Right atrium auricular region (tissue), 2 donors: Measurements from ENCODE around the gene GMPR2. TPM values are rescaled to one million over a fixed set of nuclear protein-coding genes. Genes with fewer than 3 reads are reported as not detected.

Experiments used
- DNase-seq: peaks from one replicate; pipeline ENCODE4 v3.0.0-alpha.2; 2019; ENCODE audit warnings: low spot score
- H3K27ac ChIP-seq, 2 donors: fragments of 200-600 bp; sonication (generic); 1 replicate in 1 of 2; 2 replicates in 1 of 2; pipeline ENCODE4 v1.5.1; 2016 to 2019
- H3K27me3 ChIP-seq, 2 donors: fragments of 200-600 bp; sonication (generic); one replicate each; pipeline versions ENCODE4 v1.5.1 to v1.6.0; 2017 to 2019
- H3K36me3 ChIP-seq: fragments of 200-600 bp; sonication (generic); one replicate; pipeline ENCODE4 v1.5.1; 2016
- H3K4me1 ChIP-seq, 2 donors: fragments of 200-600 bp; sonication (generic); one replicate each; pipeline versions ENCODE4 v1.5.1 to v1.6.0; 2017 to 2019
- H3K4me3 ChIP-seq, 2 donors: fragments of 200-600 bp; sonication (generic); 1 replicate in 1 of 2; 2 replicates in 1 of 2; pipeline ENCODE4 v1.5.1; 2017 to 2019; ENCODE audit warnings: mild to moderate bottlenecking in 1 of 2, moderate library complexity in 1 of 2
- H3K9me3 ChIP-seq, 2 donors: fragments of 200-600 bp; sonication (generic); one replicate each; pipeline ENCODE4 v1.5.1; 2019
- total RNA-seq, 2 donors: library from RNA; depleted of rRNA; stranded (reverse); fragments of >200 nt; gene quantifications; one replicate each; pipeline ENCODE4 v1.1.0, GENCODE V29; 2016
- TF ChIP-seq, protein P1 (sequence below), 2 donors: fragments of 200-600 bp; sonication (generic); IDR thresholded peaks; one replicate each; pipeline ENCODE4 v1.5.1; 2019; ENCODE audit warnings: antibody characterized with exemption in 2 of 2

GMPR2 gene
- total RNA-seq, 2 donors from 2014 or later, result 28.1 to 31.7 TPM

DNA sequence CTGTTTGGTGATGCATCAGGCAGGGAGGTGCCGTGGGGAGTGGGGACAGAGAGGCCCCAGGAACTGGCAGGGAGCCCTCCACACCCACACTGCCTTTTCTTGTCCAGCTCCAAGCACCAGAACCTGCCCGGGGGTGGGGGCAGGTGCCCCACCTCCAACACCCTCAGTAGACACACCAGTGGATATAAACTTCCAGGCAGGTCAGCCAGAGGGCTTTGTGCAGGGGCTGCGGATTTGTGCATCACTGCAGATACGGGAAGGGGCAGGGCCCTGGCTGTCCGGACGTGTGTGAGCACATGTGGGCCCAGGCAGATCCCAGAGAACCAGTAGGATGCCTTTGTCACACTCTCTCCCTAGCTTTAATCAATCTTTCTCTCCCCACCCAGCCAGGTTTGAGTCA, 31.6 kb downstream of the GMPR2 start:
- no peaks in the 10 kb centered on the region for H3K4me1 ChIP-seq
- H3K9me3 ChIP-seq, result no peaks in the 10 kb centered on the region
- H3K4me3 ChIP-seq, result no peak overlapping the region
- no peaks in the 10 kb centered on the region for H3K27me3 ChIP-seq
- TF ChIP-seq, protein P1, sequence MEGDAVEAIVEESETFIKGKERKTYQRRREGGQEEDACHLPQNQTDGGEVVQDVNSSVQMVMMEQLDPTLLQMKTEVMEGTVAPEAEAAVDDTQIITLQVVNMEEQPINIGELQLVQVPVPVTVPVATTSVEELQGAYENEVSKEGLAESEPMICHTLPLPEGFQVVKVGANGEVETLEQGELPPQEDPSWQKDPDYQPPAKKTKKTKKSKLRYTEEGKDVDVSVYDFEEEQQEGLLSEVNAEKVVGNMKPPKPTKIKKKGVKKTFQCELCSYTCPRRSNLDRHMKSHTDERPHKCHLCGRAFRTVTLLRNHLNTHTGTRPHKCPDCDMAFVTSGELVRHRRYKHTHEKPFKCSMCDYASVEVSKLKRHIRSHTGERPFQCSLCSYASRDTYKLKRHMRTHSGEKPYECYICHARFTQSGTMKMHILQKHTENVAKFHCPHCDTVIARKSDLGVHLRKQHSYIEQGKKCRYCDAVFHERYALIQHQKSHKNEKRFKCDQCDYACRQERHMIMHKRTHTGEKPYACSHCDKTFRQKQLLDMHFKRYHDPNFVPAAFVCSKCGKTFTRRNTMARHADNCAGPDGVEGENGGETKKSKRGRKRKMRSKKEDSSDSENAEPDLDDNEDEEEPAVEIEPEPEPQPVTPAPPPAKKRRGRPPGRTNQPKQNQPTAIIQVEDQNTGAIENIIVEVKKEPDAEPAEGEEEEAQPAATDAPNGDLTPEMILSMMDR (IDR thresholded peaks at IDR 0.05), result no peak
- no peak for DNase-seq
- H3K27ac ChIP-seq, result no peak overlapping the region
- peaks cover 9% of the 10 kb centered on the region for H3K36me3 ChIP-seq

DNA sequence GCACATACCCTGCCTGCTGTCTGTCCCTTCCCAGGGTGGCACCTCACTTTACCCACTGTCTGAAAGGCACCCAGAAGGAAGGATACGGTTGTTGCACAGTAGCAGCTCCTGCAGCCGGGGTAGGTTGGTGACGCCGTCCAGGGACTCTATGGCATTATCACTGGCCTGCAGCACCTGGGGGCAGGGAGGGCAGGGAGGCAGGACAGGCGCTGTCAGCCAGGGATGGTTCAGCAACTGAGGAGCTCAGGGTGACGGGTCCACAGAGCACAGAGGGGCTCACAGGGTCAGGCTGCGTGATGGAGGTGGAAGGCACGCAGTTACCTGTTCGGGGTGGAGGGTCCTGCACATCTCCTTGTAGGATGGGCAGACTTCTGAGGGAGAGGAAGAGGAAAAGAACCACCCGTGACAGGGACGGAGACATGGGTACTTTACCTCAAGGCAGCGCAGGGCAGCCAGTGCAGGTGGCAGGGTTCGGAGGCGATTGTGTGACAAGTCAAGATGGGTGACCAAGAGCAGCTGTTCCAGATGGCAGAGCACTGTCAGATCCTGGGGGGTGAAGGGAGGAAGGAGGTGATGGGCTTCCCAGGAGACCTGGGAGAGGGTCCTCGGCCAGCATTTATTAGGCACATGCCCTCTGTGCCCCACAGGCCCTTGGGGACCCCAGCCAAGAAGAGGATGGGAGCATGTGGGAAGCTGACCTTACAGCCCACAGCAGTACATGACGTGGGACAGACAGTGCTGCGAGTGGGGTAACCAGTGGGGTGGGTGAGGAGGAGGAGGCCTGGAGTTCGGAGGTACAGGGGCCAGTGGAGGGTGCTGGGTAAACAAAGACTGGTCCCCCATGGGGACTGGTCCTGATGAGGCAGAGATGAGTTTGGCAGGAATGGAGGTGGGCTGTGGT, 33.9 kb downstream of the GMPR2 start:
- DNase-seq, result no peak
- H3K4me1 ChIP-seq, result peaks cover 0 to 6% of the 10 kb centered on the region in 2 donors
- H3K36me3 ChIP-seq, result peaks cover 9% of the 10 kb centered on the region

DNA sequence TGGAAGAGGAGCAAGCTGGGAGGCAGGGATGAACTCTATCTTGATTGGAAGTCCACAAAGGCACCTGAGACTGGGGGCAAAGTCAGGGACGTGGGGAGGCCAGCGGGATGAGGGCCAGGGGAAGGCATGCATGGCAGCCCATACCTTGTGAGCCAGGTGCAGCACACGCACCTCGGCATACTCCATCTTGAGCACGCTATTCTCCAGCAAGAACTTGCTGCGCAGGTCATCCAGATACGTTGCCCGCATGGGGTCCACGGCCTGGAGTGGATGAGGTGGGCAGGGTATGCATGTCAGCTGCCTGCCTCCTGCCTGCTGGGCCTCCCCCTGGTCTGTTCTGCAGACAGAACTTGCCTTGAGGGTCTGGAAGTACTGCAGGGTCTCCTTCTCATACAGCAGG, 34.8 kb downstream of the GMPR2 start:
- no peak for DNase-seq
- H3K4me1 ChIP-seq, result peaks cover 0 to 11% of the 10 kb centered on the region in 2 donors
- H3K4me3 ChIP-seq, result no peak overlapping the region
- H3K27ac ChIP-seq, result no peak overlapping the region
- no peaks in the 10 kb centered on the region for H3K9me3 ChIP-seq
- H3K27me3 ChIP-seq, result no peaks in the 10 kb centered on the region
- peaks cover 9% of the 10 kb centered on the region for H3K36me3 ChIP-seq
- TF ChIP-seq, protein P1 (IDR thresholded peaks at IDR 0.05), result no peak

More for the DNA sequence above, 33.9 kb downstream of the GMPR2 start:
- TF ChIP-seq, protein P1 (IDR thresholded peaks at IDR 0.05), result no peak
- Histone ChIP-seq H3K27me3 (no peaks in the 10 kb centered on the region), H3K27ac (no peak overlapping the region), H3K9me3 (no peaks in the 10 kb centered on the region), H3K4me3 (no peak overlapping the region)

DNA sequence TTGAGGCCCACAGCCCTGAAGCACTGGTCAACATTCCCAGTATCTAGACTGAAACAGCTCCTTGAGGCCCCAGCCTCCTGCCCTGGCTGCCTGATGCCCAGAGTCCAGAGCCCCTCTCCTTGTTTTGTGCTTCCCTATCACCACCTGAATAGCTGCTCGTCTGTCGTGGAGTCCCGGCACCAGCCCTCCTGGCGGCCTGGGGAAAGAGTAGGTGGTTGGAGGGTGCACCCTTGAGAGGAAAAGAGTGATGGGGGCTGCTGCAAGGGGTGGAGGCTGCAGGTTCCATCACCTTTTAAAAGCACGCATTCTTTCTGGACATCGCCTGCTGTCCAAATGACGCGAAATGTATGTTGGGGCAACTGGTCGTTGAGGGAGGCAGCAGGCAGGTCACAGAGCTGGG, 35.5 kb downstream of the GMPR2 start:
- Histone ChIP-seq H3K4me3 (no peak overlapping the region), H3K36me3 (peaks cover 9% of the 10 kb centered on the region), H3K27me3 (no peaks in the 10 kb centered on the region), H3K27ac (no peak overlapping the region), H3K9me3 (no peaks in the 10 kb centered on the region), H3K4me1 (peaks cover 0 to 11% of the 10 kb centered on the region in 2 donors)
- DNase-seq, result no peak
- TF ChIP-seq, protein P1 (IDR thresholded peaks at IDR 0.05), result no peak

DNA sequence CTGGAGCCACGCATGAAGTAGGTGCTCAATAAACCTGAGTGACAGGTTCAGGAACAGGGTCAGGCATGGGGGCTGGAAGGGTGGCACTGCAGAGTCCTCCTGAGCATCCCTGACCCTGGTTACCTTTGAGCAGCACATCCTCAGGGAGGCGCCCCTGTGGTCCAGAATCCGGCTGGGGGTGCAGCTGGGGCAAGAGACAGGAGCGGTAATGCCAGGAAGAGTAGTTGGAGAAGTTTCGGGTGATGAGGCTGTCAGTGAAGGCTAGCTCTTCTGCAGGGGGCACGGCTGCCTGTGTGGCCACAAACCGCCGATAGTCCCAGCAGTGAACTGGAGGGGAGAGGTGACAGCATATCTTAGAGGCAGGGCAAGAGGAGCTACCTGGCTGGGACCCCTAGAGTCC, 36.6 kb downstream of the GMPR2 start:
- no peaks in the 10 kb centered on the region for H3K9me3 ChIP-seq
- no peaks in the 10 kb centered on the region for H3K27me3 ChIP-seq
- no peak for DNase-seq
- TF ChIP-seq, protein P1 (IDR thresholded peaks at IDR 0.05), result no peak
- no peak overlapping the region for H3K27ac ChIP-seq
- H3K4me1 ChIP-seq, result peaks cover 0 to 11% of the 10 kb centered on the region in 2 donors
- H3K4me3 ChIP-seq, result no peak overlapping the region
- peaks cover 9% of the 10 kb centered on the region for H3K36me3 ChIP-seq
